Thyroid gland (tissue), 4 donors: Measurements from ENCODE around the gene PRKCA. TPM values are rescaled to one million over a fixed set of nuclear protein-coding genes. Genes with fewer than 3 reads are reported as not detected.

Experiments used
- DNase-seq, 2 donors: peaks; one replicate each; pipeline ENCODE4 v3.0.0-alpha.2; 2019
- H3K27ac ChIP-seq, 3 donors: fragments of 200-600 bp; sonication (generic); 1 replicate in 2 of 3; 2 replicates in 1 of 3; pipeline ENCODE4 v1.5.1; 2016 to 2019; ENCODE audit warnings: mild to moderate bottlenecking in 1 of 3, moderate library complexity in 1 of 3
- H3K27me3 ChIP-seq: fragments of 200-600 bp; sonication (generic); one replicate; pipeline ENCODE4 v1.5.1; 2019
- H3K36me3 ChIP-seq, 2 donors: fragments of 200-600 bp; sonication (generic); one replicate each; pipeline ENCODE4 v1.5.1; 2016 to 2019
- H3K4me1 ChIP-seq, 2 donors: fragments of 200-600 bp; sonication (generic); one replicate each; pipeline ENCODE4 v1.5.1; 2017 to 2019
- H3K4me3 ChIP-seq, 3 donors: fragments of 200-600 bp; sonication (generic); replicated peaks in 1 of 3; 1 replicate in 2 of 3; 2 replicates in 1 of 3; pipeline ENCODE4 v1.5.1; 2016; ENCODE audit warnings: mild to moderate bottlenecking in 1 of 3
- H3K9me3 ChIP-seq: fragments of 200-600 bp; sonication (generic); one replicate; pipeline ENCODE4 v1.5.1; 2017
- POLR2A ChIP-seq, 2 donors: fragments of 450-650 bp; IDR thresholded peaks; one replicate each; pipeline ENCODE4 v1.6.1; 2017; ENCODE audit warnings: antibody characterized with exemption in 2 of 2, mild to moderate bottlenecking in 2 of 2, moderate library complexity in 1 of 2
- WGBS, 2 donors: methylation state at CpG; one replicate each; pipeline ENCODE4 v1.1.5; 2017; 5-methylcytosine and 5-hydroxymethylcytosine counted together
- intact Hi-C: fragments of 100-400 bp; cut with DNase I; formaldehyde crosslinking; loops from one replicate; pipeline ENCODE4 v1.15.1; 2023
- total RNA-seq, 4 donors: library from RNA; depleted of rRNA; stranded (reverse); fragments of >200 nt; gene quantifications; one replicate each; pipeline ENCODE4 v1.2.3, GENCODE V29; 2016
- TF ChIP-seq, protein P1 (sequence below), 6 experiments: fragments of 200-600 bp in 3 of 6; fragments of 450-650 bp in 3 of 6; sonication (generic) in 3 of 6; IDR thresholded peaks; one replicate each; pipeline ENCODE4 v1.5.1; 2016 to 2019; ENCODE audit warnings: antibody characterized with exemption in 6 of 6, mild to moderate bottlenecking in 2 of 6, inconsistent platforms in 1 of 6, moderate library complexity in 1 of 6

Gene PRKCA
- total RNA-seq, 4 donors from 2014 or later: 6.7 to 24.2 (median 15.3) TPM

DNA sequence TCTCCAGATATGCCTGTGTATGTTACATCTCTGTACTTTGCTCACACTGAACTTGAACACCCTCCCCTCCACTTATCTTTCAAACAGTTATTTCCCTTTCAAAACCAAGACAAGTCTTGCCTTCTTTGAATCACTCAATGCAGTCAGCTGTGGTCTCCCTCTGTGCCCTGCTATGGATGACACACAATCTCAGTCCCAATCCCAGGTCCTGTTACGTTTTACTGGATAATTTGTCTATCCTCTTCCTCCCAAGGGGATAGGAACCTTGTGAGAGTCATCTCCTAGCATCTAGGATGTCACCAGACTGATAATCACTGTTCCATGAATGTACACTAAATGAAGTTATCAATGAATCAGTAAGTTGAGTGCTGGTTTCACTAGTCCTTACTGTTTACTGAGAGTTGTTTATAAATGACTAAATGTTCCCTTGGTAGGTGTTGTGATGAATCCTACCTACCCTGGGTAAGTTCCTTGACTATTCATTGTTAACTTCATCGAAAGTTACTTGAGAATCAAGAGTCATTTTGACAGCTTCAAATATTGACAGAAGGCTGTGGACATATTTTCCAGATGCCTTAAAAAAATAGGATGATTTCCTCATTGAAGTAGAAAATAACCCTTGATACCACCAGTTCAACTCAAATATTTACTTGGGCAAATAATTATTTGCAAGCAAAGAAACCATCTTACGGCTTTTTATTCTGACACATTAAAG lies 244.9 kb downstream of the PRKCA start:
- no peak for DNase-seq
- H3K9me3 ChIP-seq: no peaks in the 10 kb centered on the region
- WGBS, 2 donors: 90 to 93% methylated on average over 3 of the region's 3 CpGs
- H3K36me3 ChIP-seq: no peaks in the 10 kb centered on the region
- no peaks in the 10 kb centered on the region for H3K27me3 ChIP-seq
- no peak overlapping the region for H3K27ac ChIP-seq
- no peak overlapping the region for H3K4me3 ChIP-seq
- intact Hi-C loops: no loop called here
- TF ChIP-seq POLR2A (IDR thresholded peaks at IDR 0.05): no peak
- TF ChIP-seq, protein P1, sequence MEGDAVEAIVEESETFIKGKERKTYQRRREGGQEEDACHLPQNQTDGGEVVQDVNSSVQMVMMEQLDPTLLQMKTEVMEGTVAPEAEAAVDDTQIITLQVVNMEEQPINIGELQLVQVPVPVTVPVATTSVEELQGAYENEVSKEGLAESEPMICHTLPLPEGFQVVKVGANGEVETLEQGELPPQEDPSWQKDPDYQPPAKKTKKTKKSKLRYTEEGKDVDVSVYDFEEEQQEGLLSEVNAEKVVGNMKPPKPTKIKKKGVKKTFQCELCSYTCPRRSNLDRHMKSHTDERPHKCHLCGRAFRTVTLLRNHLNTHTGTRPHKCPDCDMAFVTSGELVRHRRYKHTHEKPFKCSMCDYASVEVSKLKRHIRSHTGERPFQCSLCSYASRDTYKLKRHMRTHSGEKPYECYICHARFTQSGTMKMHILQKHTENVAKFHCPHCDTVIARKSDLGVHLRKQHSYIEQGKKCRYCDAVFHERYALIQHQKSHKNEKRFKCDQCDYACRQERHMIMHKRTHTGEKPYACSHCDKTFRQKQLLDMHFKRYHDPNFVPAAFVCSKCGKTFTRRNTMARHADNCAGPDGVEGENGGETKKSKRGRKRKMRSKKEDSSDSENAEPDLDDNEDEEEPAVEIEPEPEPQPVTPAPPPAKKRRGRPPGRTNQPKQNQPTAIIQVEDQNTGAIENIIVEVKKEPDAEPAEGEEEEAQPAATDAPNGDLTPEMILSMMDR (IDR thresholded peaks at IDR 0.05): no peak
- H3K4me1 ChIP-seq: peaks cover 5 to 6% of the 10 kb centered on the region in 2 donors

DNA sequence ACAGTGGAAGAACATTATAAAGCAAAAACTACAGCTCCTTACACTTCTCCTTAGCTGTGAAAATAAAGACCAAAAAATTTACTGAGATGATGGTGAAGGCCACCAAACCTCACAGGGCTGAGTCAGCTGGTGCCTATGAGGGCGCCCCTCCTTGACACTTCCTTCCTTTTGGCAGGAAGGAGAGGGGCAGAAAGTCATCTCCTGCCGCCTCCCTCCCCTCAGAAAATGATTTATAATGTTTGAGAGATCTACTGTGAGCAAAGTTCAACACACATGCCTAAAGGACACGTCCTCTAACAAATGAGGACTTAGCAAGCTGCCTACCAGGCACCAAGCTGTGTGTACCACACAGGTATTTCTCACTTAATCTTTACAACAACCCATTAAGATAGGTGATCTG lies 245.7 kb downstream of the PRKCA start:
- Histone ChIP-seq H3K4me3 (no peak overlapping the region), H3K27ac (no peak overlapping the region), H3K4me1 (peaks cover 5 to 6% of the 10 kb centered on the region in 2 donors), H3K27me3 (no peaks in the 10 kb centered on the region), H3K36me3 (no peaks in the 10 kb centered on the region), H3K9me3 (no peaks in the 10 kb centered on the region)
- no peak for DNase-seq
- 62 to 71% methylated on average over 3 of the region's 3 CpGs for WGBS, 2 donors
- no peak for TF ChIP-seq POLR2A (IDR thresholded peaks at IDR 0.05)
- TF ChIP-seq, protein P1 (IDR thresholded peaks at IDR 0.05): no peak
- intact Hi-C loops: no loop called here

DNA sequence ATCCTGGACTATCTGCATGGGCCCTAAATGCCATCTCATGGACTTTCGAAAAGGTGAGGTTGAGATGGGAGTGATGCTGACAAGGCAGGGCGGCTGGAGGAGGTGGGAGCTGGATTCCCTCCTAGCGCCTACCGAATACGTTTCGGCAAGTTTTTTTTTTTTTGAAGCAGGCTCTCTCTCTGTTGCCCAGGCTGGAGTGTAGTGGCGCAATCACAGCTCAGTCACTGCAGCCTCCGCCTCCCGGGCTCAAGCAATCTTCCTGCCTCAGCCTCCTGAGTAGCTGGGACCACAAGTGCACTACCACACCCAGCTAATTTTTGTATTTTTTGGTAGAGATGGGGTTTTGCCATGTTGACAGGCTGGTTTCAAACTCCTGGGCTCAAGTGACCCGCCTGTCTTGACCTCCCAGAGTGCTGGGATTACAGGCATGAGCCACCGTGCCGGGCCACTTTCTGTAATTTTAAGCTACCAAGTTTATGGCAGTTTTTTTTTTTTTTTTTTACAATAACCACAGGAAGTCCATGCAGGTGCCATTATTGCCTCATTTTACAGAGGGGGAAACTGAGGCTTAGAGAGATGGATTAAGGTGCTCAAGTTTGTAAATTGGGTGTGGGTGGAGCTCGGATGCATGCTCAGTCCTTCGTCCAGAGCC lies 246.4 kb downstream of the PRKCA start:
- WGBS, 2 donors: 94 to 96% methylated on average over 14 of the region's 14 CpGs
- Histone ChIP-seq H3K27ac (no peak overlapping the region), H3K9me3 (no peaks in the 10 kb centered on the region), H3K4me3 (no peak overlapping the region), H3K36me3 (no peaks in the 10 kb centered on the region), H3K27me3 (no peaks in the 10 kb centered on the region), H3K4me1 (peaks cover 5 to 6% of the 10 kb centered on the region in 2 donors)
- intact Hi-C loops: no loop called here
- DNase-seq: no peak
- TF ChIP-seq POLR2A (IDR thresholded peaks at IDR 0.05): no peak
- TF ChIP-seq, protein P1 (IDR thresholded peaks at IDR 0.05): no peak

DNA sequence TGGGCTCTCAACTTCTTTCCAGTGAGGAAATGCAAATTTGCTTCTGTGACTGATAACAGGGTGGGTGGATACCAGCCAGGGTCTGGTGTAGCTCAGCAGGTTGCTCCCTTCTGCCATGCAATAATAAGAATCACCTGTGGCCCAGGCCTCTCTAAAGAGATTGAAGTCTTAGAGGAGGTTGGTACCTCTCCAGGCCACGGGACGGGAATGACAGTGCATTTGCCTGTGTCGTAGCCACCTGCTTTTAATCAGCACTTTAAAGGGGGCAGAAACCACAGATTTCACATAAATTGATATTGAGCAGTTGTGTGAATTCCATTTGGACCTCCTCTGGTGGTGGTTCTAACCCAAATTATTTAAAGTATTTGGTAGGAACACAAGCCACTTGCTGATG lies 246.9 kb downstream of the PRKCA start:
- H3K4me3 ChIP-seq: no peak overlapping the region
- intact Hi-C loops: no loop called here
- TF ChIP-seq, protein P1 (IDR thresholded peaks at IDR 0.05): no peak
- TF ChIP-seq POLR2A (IDR thresholded peaks at IDR 0.05): no peak

DNA sequence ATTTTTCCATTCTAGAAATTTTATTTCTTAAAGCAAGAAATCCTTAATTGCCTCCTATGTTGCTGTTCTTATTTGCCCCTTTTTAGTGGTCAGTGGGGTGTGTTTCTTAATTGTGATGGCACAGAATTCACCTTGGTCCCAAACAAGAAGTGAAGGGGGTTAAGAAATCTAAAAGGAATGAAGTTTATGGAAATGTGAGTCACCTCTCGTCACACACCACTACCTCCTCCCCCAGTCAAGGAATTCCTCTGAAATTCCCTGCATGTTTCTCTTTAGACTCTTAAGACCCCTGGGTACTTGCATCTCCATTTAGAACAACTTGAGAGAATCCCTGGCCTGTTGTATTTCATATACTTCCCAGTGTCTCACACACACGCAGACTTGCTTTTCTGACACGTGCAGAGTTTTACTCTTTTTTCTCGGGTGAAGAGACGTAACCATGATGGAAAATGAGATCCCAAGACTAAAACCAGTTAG lies 247.4 kb downstream of the PRKCA start:
- no peak overlapping the region for H3K4me3 ChIP-seq
- H3K4me1 ChIP-seq: peaks cover 5 to 6% of the 10 kb centered on the region in 2 donors
- H3K9me3 ChIP-seq: no peaks in the 10 kb centered on the region
- WGBS, 2 donors: 57 to 64% methylated on average over 5 of the region's 5 CpGs
- no peaks in the 10 kb centered on the region for H3K36me3 ChIP-seq
- intact Hi-C loops: no loop called here
- no peak overlapping the region for H3K27ac ChIP-seq
- TF ChIP-seq, protein P1 (IDR thresholded peaks at IDR 0.05): no peak
- no peak for TF ChIP-seq POLR2A (IDR thresholded peaks at IDR 0.05)
- H3K27me3 ChIP-seq: no peaks in the 10 kb centered on the region
- DNase-seq: no peak

More for the DNA sequence above, 246.9 kb downstream of the PRKCA start:
- no peaks in the 10 kb centered on the region for H3K36me3 ChIP-seq
- no peak overlapping the region for H3K27ac ChIP-seq
- no peaks in the 10 kb centered on the region for H3K27me3 ChIP-seq
- 90 to 91% methylated on average over 3 of the region's 3 CpGs for WGBS, 2 donors
- no peaks in the 10 kb centered on the region for H3K9me3 ChIP-seq
- peaks cover 5 to 6% of the 10 kb centered on the region in 2 donors for H3K4me1 ChIP-seq
- no peak for DNase-seq
